ES-I3 (cell line): Measurements from ENCODE around the gene MAP2K5.

ENCODE experiments used
- H3K36me3 ChIP-seq: 2 replicates; pipeline ENCODE4 v1.6.1; 2013; ENCODE audit warnings: mild to moderate bottlenecking, low read length, control low read depth, moderate library complexity; ENCODE audit not compliant: insufficient read depth
- H3K4me1 ChIP-seq: 2 replicates; pipeline ENCODE4 v1.6.1; 2013; ENCODE audit warnings: mild to moderate bottlenecking, control low read depth, low read length; ENCODE audit not compliant: insufficient read depth
- H3K9ac ChIP-seq: 2 replicates; pipeline ENCODE4 v1.6.1; 2013; ENCODE audit warnings: low read depth, mild to moderate bottlenecking, low read length, moderate library complexity
- H3K9me3 ChIP-seq: 2 replicates; pipeline ENCODE4 v1.6.1; 2013; ENCODE audit warnings: mild to moderate bottlenecking, low read length, moderate library complexity; ENCODE audit not compliant: control insufficient read depth, insufficient read depth

Gene MAP2K5

DNA sequence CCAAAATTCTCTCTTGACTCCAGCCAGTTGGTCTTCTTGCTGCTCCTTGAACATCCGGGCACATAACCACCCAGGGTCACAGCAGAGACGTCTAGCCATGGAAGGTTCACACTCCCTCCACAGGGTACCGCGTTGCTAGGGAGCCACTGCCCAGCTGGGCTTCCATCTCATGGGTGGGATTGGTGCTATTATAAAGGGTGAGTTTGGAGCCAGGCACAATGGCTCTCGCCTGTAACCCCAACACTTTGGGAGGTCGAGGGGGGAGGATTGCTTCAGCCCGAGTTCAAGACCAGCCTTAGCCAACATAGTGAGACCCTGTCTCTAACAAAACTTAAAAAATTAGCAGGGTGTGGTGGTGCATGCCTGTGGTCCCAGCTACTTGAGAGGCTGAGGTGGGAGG is 265.3 kb downstream of the MAP2K5 start:
- H3K9me3 ChIP-seq = no peaks in the 10 kb centered on the region
- H3K4me1 ChIP-seq = peaks cover 29% of the 10 kb centered on the region
- H3K36me3 ChIP-seq = no peaks in the 10 kb centered on the region
- H3K9ac ChIP-seq = no peak overlapping the region

DNA sequence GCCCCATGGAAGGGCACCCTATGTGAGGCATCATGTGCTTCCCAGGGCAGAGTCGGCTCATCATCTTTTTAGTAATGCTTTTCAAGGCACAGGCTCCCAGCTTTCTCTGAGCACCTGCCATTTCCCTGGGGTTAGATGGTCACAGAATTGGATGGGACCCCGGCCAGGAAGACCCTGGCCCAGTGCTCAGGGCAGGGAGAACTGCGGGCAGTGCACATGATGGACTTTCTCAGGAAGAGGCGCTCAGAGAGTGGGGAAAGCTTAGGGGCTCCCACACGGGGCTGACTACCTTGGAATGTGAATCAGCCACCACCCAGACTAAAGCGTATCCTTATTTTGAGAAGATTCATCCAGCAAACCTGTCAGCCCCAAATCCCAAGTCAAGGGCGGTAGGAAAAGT is 266.3 kb downstream of the MAP2K5 start:
- Histone ChIP-seq H3K36me3 (no peaks in the 10 kb centered on the region), H3K9ac (no peak overlapping the region), H3K4me1 (peaks cover 25% of the 10 kb centered on the region), H3K9me3 (no peaks in the 10 kb centered on the region)

DNA sequence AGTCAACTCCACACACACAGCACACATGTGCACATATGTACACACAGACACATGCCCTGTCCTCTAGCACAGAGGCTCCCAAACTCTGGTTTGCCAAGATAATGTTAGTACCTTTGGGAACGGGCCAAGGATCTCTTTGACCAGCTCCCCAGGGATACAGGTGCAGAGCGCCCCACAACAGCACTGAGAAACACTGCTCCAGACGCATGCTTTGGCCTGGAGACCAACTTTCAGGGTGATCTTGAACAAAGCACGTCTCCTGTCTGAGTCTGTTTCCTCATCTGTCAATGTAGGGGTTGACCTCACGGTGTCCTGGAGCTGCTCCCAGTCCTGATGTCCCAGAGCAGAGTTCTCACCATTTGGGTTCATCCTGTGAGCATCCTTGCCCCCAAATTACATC is 266.9 kb downstream of the MAP2K5 start:
- no peaks in the 10 kb centered on the region for H3K9me3 ChIP-seq
- H3K4me1 ChIP-seq = peaks cover 19% of the 10 kb centered on the region
- H3K36me3 ChIP-seq = no peaks in the 10 kb centered on the region
- H3K9ac ChIP-seq = no peak overlapping the region

DNA sequence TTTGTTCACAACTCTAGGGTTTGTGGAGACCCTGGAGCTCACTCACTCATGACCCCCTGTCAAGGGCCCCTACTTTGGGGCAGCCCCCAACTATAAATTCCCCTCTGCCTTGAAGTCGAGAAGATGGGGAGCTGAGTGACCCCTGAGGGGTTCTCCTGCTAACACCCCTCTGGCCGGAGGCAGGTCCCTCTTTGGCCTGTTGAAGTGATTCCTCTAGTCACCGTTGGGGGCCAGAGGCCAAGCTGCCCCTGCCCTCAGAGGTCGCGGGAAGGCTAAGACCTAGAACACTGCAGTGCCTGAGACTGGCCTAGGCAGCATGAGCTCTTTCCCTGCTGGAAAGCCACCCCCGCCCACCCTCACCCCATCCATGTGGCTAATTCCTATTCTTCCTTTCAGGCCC is 267.4 kb downstream of the MAP2K5 start:
- H3K9me3 ChIP-seq = no peaks in the 10 kb centered on the region
- H3K9ac ChIP-seq = no peak overlapping the region
- H3K36me3 ChIP-seq = no peaks in the 10 kb centered on the region
- peaks cover 14% of the 10 kb centered on the region for H3K4me1 ChIP-seq

DNA sequence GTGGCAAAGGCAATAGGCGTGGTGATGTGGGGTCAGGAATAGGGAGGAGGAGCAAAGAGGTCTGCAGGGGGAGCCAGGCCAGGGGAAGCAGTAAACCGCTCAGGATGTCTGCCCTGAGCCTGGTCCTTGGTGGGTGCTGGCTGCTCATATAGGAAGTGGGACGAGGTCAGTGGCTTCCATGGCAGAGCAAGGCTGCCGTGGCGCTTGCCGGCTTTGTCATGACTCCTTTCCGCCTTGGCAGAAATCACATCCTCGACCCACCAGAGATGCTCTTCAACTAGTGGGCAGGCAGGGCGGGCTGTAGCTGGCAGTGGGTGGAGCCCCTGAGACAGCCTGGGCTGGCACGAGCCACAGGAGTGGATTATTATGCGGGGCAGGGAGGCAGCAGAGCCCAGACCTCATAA is 269.7 kb downstream of the MAP2K5 start:
- no peaks in the 10 kb centered on the region for H3K4me1 ChIP-seq
- H3K9ac ChIP-seq = no peak overlapping the region
- no peaks in the 10 kb centered on the region for H3K36me3 ChIP-seq
- peaks cover 2% of the 10 kb centered on the region; the same call in 1 of the 2 replicates for H3K9me3 ChIP-seq

DNA sequence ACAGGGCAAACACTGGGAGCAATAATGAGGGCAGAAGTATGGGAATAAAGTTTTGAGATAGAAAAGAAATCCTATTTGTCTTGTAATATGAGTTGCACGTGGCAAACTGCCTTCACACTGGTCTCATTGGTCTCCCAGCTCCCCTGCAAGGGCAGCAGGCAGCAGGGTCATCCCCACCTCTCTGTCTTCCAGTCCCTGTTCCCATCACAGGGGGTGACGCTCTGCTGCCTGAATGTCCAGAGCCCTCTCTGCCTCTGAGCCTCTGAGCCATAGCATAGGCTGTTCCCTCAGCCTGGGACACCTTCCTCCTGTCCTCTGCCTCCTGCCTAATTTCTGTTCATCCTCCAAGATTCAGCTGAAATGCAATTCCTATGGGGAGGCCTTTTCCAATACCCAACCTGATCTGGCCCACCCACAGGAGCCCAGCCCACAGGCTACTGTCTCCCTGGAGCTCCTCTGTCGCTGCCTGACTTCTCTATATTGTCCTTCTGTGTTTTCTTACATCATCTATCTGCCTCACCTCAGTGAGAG is 270.7 kb downstream of the MAP2K5 start:
- peaks cover 2% of the 10 kb centered on the region; the same call in 1 of the 2 replicates for H3K9me3 ChIP-seq
- no peak overlapping the region for H3K9ac ChIP-seq
- H3K4me1 ChIP-seq = no peaks in the 10 kb centered on the region
- no peaks in the 10 kb centered on the region for H3K36me3 ChIP-seq

DNA sequence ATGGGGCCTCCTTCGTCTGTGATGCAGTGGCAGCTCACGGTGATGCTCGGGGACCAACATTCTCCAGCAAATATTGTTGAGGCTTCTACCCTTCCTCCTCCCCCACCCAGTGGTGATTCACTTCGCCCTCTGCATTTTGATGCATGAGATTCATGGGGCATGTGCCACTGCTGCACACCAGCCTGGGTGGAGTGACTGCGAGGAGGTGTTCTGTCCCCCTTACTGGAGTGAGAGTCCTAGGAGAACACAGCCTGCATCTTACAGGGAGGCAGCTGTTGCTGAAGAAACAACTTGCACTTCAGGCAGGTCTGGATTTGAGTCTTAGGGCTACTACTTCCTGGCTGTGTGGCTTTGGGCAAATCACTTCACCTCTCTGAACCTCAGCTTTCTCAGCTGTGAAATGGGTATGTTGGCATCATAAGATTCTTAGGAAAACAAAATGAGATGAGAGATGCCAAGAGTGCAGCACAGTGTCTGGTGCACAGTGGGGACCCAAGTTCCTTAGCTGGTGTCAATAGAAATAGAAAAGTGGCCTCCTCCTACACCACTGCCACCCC is 272.6 kb downstream of the MAP2K5 start:
- Histone ChIP-seq H3K9ac (no peak overlapping the region), H3K4me1 (no peaks in the 10 kb centered on the region), H3K9me3 (peaks cover 2% of the 10 kb centered on the region; the same call in 1 of the 2 replicates), H3K36me3 (no peaks in the 10 kb centered on the region)

DNA sequence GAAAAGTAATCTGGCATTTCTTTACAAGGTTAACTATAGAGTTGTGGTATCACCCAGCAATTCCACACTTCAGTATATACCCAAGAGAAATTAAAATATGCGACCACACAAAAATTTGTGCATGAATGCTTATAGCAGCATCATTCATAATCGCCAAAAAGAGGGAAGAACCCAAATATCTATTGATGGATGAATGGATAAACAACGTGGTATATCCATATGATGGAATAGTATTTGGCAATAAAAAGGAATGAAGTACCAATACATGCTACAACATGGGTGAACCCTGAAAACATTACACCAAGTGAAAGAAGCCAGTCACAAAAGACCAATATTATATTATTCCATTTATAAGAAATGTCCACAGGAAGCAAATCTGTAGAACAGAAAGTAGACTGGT is 274.2 kb downstream of the MAP2K5 start:
- Histone ChIP-seq H3K9ac (no peak overlapping the region), H3K4me1 (no peaks in the 10 kb centered on the region; the same call in 1 of the 2 replicates), H3K9me3 (peaks cover 2% of the 10 kb centered on the region; the same call in 1 of the 2 replicates), H3K36me3 (no peaks in the 10 kb centered on the region)

DNA sequence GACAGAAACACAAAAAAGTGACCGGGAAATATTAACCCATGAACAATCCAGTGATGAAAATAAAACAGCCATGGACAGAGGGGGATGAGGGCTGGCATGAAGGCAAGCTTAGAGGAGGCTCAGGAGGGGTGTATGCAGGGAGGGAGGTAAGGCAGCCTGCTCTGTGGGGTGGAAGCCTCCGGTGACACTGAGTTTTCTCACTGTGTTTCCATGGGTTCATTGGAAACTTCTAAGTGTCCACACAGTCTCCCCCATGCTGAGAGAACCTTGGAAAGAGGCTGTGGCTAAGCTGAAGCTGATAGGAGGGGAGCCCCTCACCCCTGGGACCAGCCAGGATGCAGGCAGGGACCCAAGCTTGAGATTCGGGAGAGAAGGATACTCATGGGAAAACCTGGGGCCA is 276.0 kb downstream of the MAP2K5 start:
- no peaks in the 10 kb centered on the region; the same call in 1 of the 2 replicates for H3K4me1 ChIP-seq
- H3K9ac ChIP-seq = no peak overlapping the region
- no peaks in the 10 kb centered on the region for H3K36me3 ChIP-seq
- H3K9me3 ChIP-seq = peaks cover 2% of the 10 kb centered on the region; the same call in 1 of the 2 replicates

DNA sequence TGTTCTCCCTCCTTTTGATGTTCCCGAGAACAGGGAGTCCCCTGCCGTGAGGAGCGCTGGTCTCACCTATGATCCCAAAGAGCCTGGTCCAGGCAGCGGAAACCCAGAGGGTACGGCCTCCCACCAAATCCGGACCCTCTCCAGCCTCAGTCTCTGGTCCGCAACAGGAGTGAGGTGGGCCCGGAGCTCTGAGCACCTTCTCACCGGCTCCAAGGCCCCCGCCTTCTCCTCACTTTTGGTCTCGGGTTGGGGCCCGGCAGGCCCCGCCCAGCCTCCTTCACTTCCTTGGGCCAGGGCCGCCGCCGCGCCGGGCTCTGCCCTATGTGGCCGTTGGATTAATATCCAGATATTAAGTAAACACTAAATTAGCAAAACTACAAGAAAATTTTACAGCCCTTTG is 277.1 kb downstream of the MAP2K5 start:
- Histone ChIP-seq H3K4me1 (no peaks in the 10 kb centered on the region; the same call in 1 of the 2 replicates), H3K9ac (no peak overlapping the region), H3K9me3 (peaks cover 2% of the 10 kb centered on the region; the same call in 1 of the 2 replicates), H3K36me3 (no peaks in the 10 kb centered on the region)

DNA sequence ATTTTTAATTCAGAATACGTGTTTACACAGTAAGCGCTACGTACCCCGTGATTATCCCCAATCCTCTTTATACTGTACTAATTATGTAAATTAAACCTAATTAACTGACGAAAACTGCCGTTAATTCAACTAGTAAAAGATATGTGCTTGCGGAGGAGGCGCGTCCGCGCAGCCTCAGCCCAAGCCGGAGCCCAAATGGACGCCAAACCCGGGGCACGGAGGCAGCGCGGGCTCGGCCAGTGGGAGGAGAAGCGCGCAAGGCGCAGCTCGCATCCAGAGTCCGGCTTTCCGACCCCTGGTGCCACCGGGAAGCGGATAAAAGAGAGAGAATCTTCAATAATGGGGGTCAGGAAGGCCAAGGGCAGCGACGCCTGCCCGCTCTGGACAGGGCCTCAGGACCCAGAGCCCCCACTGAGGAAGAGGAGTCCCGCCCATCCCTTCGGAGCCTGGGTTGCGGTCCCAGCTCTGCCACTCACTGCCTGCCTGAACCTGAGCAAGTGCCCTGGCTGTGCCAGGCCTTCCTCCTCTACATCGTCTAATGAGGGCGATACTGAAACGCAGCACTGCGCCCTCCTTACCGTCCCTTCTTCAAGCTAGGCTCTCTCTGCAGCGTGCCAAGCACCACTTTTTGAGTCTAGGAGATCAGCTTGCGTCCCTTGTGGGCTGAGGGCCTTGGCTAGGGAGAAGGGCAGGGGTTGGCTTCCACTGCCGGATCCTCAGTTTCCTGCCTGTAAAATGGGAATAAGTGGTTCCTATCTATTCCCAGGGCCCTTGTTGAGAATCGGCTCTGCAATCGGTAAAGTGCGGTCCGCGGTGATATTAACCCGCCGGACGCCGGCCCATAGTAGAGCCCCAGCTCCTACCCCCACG is 277.9 kb downstream of the MAP2K5 start:
- H3K4me1 ChIP-seq = peaks cover 4% of the 10 kb centered on the region; the same call in 1 of the 2 replicates

DNA sequence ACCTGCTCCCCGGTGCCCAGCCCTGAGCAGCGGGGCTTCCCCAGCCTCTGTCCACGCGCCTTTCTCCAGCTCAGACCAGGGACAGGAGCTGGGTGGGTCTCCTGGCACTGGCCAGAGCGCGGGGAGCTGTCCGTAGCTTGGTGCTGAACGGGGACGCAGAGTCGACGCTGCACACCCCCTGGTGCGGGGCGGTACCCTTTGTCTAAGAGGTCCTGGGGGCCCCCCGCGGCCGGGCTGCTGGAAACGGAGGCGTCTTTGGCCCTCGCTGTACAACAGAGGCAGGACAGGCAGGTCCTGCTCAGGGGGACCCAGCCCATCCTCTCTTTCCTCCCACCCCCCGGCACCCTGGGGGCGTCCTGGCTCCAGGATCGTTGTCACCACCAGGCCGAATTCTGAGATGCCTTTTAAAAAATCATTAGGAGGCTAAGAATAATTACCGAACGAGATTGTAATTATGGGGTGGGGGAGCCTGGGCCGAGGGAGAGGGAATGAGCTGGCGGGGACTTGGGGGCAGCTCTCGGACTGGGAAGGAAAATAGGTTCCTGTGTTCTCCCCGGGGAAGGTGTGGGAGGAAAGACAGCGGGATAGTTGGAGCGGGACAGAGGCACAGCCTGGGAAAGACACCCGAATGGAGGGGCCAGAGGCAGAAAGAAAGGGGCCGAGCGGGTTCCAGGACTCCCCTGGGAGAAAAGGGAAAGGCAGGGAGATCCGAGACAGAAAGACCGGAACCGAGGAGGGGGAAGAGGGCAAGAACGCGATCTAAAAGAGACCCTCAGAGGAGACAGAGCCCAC is 278.7 kb downstream of the MAP2K5 start:
- Histone ChIP-seq H3K9me3 (peaks cover 2% of the 10 kb centered on the region; the same call in 1 of the 2 replicates), H3K36me3 (no peaks in the 10 kb centered on the region), H3K9ac (no peak overlapping the region), H3K4me1 (peaks cover 4% of the 10 kb centered on the region; the same call in 1 of the 2 replicates)

More for the DNA sequence above, 277.9 kb downstream of the MAP2K5 start:
- H3K9ac ChIP-seq = no peak overlapping the region; the same call in 1 of the 2 replicates
- no peaks in the 10 kb centered on the region for H3K36me3 ChIP-seq
- H3K9me3 ChIP-seq = peaks cover 2% of the 10 kb centered on the region; the same call in 1 of the 2 replicates

DNA sequence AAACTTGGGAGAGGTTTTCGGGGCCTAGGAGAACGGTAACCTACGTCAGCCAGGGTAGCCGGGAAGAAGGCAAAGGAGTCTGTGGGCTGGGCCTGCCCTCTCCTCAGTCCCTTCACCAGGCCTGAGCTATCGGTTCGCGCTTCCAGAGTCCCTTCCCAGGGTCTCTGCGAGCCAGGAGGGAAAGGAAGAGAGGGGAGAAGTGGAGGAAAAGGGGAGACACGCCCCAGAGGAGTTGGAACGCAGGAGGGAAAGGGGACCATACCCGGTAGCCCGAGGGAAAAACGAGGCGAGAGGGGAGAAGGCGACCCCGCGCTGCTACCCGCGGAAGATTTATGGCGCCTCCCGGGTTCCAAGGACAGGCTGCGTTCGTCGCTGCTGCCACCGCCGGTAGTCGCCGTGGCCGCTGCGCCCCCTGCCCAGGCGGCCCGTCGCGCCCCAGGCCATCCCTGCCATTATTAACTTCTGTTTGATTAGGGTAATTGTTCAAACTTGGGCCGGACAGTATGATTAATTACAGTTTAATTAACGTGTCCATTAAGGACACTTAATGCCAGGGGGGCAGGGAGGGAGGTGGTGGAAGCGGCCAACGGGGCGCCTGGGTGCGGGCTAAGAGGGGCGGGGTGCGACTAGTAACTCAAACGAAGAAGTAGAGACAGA is 279.4 kb downstream of the MAP2K5 start:
- H3K36me3 ChIP-seq = no peaks in the 10 kb centered on the region

More for the DNA sequence above, 279.4 kb downstream of the MAP2K5 start:
- H3K9ac ChIP-seq = no peak overlapping the region
- peaks cover 4% of the 10 kb centered on the region; the same call in 1 of the 2 replicates for H3K4me1 ChIP-seq
- H3K9me3 ChIP-seq = no peaks in the 10 kb centered on the region
